Neutrophil (primary cell): Measurements from ENCODE around the gene SURF1.

Experiments
- H3K27ac ChIP-seq: fragments of 200-600 bp; sonication (generic); 2 replicates; pipeline ENCODE4 v1.5.1; 2016; ENCODE audit warnings: mild to moderate bottlenecking, moderate library complexity
- H3K27me3 ChIP-seq: fragments of 200-600 bp; sonication (generic); 2 replicates; pipeline ENCODE4 v1.6.0; 2016; ENCODE audit warnings: mild to moderate bottlenecking
- H3K36me3 ChIP-seq: fragments of 200-600 bp; sonication (generic); 2 replicates; pipeline ENCODE4 v1.5.1; 2017
- H3K4me1 ChIP-seq, 2 experiments: fragments of 200-600 bp in 1 of 2; sonication (generic) in 1 of 2; 1 replicate in 1 of 2; 2 replicates in 1 of 2; pipeline versions ENCODE4 v1.5.1 to v1.6.1; 2013 to 2016; ENCODE audit warnings: low read depth in 1 of 2, low read length in 1 of 2, mild to moderate bottlenecking in 1 of 2, moderate library complexity in 1 of 2; ENCODE audit not compliant: control insufficient read depth in 1 of 2, insufficient read depth in 1 of 2
- H3K4me3 ChIP-seq, 2 experiments: fragments of 200-600 bp in 1 of 2; sonication (generic) in 1 of 2; 1 replicate in 1 of 2; 2 replicates in 1 of 2; pipeline ENCODE4 v1.5.1; 2013 to 2016; ENCODE audit warnings: low read depth in 1 of 2, low read length in 1 of 2, mild to moderate bottlenecking in 1 of 2, moderate library complexity in 1 of 2
- H3K9me3 ChIP-seq: fragments of 200-600 bp; sonication (generic); 2 replicates; pipeline ENCODE4 v1.5.1; 2016
- TF ChIP-seq, protein P1 (sequence below): fragments of 200-600 bp; sonication (generic); IDR thresholded peaks from 2 replicates; pipeline ENCODE4 v1.5.1; 2016; ENCODE audit warnings: antibody characterized with exemption

SURF1 gene

DNA sequence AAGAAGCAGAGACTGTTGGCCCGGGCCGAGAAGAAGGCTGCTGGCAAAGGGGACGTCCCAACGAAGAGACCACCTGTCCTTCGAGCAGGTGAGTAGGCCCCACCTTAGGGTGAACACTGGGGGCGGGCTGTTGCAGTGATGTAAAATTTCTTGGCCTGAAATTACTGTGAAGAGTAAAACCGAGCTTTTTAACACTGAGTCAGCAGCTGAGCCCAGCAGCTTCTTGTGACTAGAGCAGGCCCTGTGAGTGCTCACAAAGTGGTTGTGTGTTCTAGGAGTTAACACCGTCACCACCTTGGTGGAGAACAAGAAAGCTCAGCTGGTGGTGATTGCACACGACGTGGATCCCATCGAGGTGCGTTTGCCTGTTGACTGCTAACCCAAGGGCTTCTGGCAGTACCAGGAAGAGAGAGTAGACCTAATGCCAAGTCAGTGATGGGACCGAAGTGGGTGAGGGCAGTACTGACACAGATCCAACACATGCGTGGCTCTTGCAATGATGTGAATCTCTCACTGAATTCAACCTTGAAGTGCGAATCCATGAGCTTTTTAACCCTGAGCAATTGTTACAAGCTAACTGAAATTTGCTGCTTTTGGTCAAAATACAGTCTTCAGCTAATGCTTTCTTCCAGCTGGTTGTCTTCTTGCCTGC, 6.2 kb downstream of the SURF1 start:
- Histone ChIP-seq H3K36me3 (peaks cover 65% of the 10 kb centered on the region), H3K27ac (no peak overlapping the region), H3K27me3 (no peaks in the 10 kb centered on the region), H3K4me3 (no peak overlapping the region), H3K4me1 (peaks cover 40 to 42% of the 10 kb centered on the region in 2 experiments), H3K9me3 (no peaks in the 10 kb centered on the region)
- TF ChIP-seq, protein P1, sequence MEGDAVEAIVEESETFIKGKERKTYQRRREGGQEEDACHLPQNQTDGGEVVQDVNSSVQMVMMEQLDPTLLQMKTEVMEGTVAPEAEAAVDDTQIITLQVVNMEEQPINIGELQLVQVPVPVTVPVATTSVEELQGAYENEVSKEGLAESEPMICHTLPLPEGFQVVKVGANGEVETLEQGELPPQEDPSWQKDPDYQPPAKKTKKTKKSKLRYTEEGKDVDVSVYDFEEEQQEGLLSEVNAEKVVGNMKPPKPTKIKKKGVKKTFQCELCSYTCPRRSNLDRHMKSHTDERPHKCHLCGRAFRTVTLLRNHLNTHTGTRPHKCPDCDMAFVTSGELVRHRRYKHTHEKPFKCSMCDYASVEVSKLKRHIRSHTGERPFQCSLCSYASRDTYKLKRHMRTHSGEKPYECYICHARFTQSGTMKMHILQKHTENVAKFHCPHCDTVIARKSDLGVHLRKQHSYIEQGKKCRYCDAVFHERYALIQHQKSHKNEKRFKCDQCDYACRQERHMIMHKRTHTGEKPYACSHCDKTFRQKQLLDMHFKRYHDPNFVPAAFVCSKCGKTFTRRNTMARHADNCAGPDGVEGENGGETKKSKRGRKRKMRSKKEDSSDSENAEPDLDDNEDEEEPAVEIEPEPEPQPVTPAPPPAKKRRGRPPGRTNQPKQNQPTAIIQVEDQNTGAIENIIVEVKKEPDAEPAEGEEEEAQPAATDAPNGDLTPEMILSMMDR: no peak

DNA sequence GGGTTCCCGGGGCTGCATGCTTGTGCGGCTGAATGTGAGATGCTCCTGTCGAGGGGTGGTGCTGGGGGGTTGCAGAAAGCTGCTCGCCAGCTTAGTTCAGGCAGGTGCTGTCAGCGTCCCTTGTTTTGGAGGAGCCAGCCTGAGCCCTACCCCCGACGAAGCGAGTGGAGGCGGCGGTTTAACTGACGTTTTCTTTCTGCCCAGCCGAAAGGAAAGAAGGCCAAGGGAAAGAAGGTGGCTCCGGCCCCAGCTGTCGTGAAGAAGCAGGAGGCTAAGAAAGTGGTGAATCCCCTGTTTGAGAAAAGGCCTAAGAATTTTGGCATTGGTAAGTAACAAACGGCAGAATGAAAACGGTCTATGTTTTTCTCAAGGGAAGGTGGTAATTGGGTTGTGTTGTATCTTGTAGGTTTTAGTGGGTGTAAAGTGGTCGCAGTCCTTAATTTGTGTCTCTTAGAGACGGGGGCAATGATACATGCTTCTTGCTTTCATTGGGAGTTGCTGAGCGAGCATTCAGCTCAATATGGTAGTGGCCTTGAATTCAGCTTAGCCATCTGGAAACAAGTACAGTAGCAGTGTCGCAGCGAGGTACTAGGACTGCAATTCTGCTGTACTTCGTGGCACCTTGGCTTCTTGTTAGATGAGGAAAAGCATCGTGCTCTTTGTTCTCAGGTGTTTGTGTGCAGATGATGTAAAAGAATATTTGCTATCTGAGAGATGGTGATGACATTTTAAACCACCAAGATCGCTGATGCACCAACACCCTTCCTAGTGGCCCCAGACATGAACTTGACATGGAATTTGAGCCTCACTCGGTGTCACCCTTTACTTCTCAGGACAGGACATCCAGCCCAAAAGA, 7.3 kb downstream of the SURF1 start:
- Histone ChIP-seq H3K36me3 (peaks cover 75% of the 10 kb centered on the region), H3K4me1 (peaks cover 32 to 34% of the 10 kb centered on the region in 2 experiments), H3K27ac (peak overlapping the region; percentile 81), H3K9me3 (no peaks in the 10 kb centered on the region), H3K4me3 (peak overlapping the region; percentile 64 to 92), H3K27me3 (no peaks in the 10 kb centered on the region)
- TF ChIP-seq, protein P1: no peak

DNA sequence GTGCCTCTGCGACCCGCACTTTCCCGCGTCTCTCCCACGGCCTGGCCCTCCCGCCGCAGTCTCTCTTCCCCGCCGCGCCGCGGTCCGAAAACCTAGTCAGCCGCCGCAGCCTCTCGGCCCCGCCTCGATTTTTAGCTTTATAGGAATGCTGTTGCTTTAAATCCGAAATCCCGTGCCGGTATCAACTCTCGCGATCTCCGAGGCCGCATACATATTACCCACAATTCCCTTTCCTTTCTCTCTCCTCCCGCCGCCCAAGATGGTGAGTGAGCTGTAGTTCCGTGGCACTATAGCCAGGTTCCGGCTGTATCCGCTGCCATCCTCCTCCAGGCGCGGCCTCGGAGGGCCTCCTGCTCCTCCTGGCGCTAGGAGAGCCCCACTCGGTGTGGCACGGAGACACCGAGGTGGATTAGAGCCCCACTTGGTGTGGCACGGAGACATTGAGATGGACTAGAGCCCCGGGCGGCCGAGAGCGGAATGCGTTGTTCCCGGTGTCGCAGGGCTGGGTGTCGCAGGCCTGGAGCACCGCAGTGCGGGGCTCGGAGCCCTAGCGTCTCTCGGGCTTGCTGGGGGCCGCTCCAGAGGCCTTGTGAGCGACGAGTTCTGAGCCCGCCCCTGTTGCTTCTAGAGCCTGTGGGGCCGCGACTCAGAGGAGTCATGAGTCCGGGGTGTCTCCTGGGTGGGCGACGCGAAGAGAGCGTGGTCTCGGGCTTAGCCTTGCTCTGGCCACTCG, 8.1 kb downstream of the SURF1 start, which contains the start of the genes MED22 and RPL7A:
Gene MED22 (minus strand): TSS at position 147 of the 733 bp plus-strand sequence. CDS start 1,469 bp downstream, outside the sequence.
Gene RPL7A (plus strand): TSS at position 234 of the 733 bp plus-strand sequence. CDS start 26 bp downstream, at position 260.
- TF ChIP-seq, protein P1: peak; percentile 30
- H3K36me3 ChIP-seq: peaks cover 75% of the 10 kb centered on the region
- H3K4me1 ChIP-seq: peaks cover 32 to 41% of the 10 kb centered on the region in 2 experiments

DNA sequence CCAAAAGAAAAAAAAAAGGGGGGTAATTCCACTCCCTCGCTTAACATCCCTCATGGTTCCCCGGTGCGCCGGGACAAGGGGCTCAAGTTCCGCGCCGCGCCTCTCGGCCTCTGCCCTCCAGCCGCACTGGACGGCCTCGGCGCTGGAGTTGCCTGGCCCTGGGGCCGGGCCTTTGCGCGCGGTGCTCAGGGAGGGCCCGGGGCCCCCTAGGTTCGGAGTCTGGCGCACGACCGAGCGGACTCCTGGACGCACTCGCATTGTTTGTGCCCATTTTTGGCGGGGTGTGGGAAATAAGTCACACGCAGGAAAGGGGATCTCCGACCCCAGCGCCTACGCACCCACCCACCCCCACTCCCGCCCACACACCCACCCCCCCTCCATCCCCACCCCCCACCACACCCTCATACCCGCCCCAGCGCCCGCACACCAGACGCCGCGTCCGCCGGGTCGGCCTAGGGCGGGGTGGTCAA, 8.7 kb downstream of the SURF1 start:
- no peaks in the 10 kb centered on the region for H3K9me3 ChIP-seq
- peak overlapping the region; percentile 64 to 92 for H3K4me3 ChIP-seq
- H3K27ac ChIP-seq: peak overlapping the region; percentile 81
- TF ChIP-seq, protein P1: no peak
- peaks cover 37 to 47% of the 10 kb centered on the region in 2 experiments for H3K4me1 ChIP-seq
- H3K27me3 ChIP-seq: no peaks in the 10 kb centered on the region
- H3K36me3 ChIP-seq: peaks cover 75% of the 10 kb centered on the region

More for the DNA sequence above, 8.1 kb downstream of the SURF1 start, which contains the start of the genes MED22 and RPL7A:
- Histone ChIP-seq H3K9me3 (no peaks in the 10 kb centered on the region), H3K4me3 (peak within 1 kb of the TSS; percentile 64 to 92), H3K27me3 (no peaks in the 10 kb centered on the region), H3K27ac (peak within 1 kb of the TSS; percentile 81)
